Measurements from ENCODE around the gene ZNF93.
"Not testable (repeated sequence)": the region's sequence is repeated elsewhere in the genome, so short reads cannot be mapped to it uniquely, and the experiment has no call there.

The ZNF93 gene

DNA sequence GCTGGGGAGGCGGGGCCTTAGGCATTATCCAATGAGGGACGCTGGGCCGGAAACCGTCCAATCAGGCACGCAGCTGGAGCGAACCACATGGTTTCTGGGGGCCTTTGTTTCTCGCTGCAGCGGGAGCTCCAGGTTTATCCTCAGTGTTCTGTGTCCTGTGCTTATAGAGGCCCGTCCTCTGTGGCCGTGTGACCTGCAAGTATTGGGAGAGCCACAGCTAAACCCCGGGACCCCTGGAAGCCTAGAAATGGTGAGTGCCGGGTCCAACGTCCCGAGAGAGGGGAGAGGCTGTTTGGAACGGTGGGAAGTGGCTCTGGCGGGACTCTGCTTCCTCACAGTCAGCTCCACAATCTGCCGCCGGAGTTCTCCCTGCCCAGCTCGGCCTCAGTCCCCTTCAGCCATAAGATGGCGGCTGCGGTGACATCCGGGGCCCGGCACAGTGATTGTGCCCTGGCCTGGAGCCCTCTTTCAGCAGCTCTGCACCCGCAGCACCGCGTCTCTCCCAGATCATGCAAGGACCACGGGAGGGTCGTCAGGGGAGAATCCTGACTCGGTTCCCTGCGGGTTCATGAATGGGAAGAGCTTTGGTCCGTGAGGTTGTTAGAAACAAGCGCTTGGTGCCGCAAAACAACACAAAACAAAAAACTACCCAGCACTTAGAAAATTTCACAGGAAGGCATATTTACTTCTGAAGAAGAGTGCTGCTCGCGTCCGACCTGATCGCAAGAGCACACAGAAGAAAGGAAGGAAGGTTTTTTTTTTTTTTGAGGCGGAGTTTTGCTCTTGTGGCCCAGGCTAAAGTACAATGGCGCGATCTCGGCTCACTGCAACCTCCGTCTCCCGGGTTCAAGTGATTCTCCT, 34.8 kb upstream of the ZNF93 start, which contains the start of gene ZNF253:
ZNF253 (plus strand) TSS at position 133 of the 861 bp plus-strand sequence; CDS start at position 248, 115 bp downstream.
- TF ChIP-seq REST (IDR thresholded peaks at IDR 0.05; ENCODE audit: insufficient replicate concordance, low read depth) (peak; percentile 76), GABPA (IDR thresholded peaks at IDR 0.05; ENCODE audit: low read depth) (no peak), POLR2AphosphoS5 (IDR thresholded peaks at IDR 0.05; ENCODE audit: low read depth) (peak; percentile 95)
- DNase-seq (ENCODE audit: low read depth in 1 of 2, low spot score in 1 of 2), result peak; percentile 88 to 98
- H3K4me3 ChIP-seq (replicated peaks; ENCODE audit: insufficient read depth, low read length), result peak within 1 kb of the TSS; percentile 69
- no peaks in the 10 kb centered on the region for H3K27me3 ChIP-seq (ENCODE audit: insufficient read depth, poor library complexity, severe bottlenecking)
- H3K27ac ChIP-seq (replicated peaks), result peak within 1 kb of the TSS; percentile 95

DNA sequence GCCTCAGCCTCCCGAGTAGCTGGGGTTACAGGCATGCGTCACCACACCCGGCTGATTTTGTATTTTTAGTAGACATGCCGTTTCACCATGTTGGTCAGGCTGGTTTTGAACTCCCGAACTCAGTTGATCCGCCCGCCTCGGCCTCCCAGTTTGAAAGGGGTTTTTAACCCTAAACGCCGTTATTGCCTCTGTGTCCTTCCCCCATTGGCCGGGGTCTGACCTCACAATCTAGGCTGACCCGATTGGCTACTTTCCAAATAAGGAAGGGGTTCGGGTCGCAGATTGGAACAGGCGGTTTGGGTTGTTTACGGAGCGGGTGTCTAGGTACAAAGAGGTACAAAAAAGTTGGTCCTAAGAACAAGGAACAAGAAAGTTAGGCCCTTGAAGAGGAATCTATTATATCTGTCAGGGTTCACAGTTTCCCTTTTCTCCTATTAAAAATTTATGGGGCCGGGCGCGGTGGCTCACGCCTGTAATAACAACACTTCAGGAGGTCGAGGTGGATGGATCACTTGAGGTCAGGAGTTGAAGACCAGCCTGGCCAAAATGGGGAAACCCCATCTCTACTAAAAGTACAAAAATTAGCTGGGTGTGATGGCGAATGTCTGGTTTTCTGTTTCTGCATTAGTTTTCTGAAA, 34.0 kb upstream of the ZNF93 start:
- DNase-seq (ENCODE audit: low read depth in 1 of 2, low spot score in 1 of 2), result peak; percentile 50 to 80
- Histone ChIP-seq H3K4me3 (replicated peaks; ENCODE audit: insufficient read depth, low read length) (peak overlapping the region; percentile 69), H3K27ac (replicated peaks) (peak overlapping the region; percentile 95), H3K27me3 (ENCODE audit: insufficient read depth, poor library complexity, severe bottlenecking) (no peaks in the 10 kb centered on the region)
- TF ChIP-seq CTCF (IDR thresholded peaks at IDR 0.05; ENCODE audit: insufficient read depth, low read length) (no peak), SPI1 (IDR thresholded peaks at IDR 0.05; ENCODE audit: borderline replicate concordance, low read depth) (peak; percentile 39; the same call in 1 of the 2 replicates)

DNA sequence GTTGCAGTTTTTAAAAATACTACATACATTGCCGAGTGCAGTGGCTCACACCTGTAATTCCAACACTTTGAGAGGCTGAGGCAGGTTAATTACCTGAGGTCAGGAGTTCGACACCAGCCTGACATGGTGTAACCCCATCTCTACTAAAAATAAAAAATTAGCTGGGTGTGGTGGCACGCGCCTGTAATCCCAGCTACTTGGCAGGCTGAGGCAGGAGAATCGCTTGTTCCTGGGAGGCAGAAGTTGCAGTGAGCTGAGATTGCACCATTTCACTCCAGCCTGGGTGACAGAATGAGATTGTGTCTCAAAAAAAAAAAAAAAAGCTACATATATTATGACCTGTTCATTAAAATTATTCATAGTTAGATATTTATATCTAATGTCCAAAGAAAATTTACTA, 30.7 kb upstream of the ZNF93 start:
- H3K4me3 ChIP-seq (replicated peaks; ENCODE audit: insufficient read depth, low read length); DNase-seq (ENCODE audit: low read depth in 1 of 2, low spot score in 1 of 2); H3K27ac ChIP-seq (replicated peaks); H3K27me3 ChIP-seq (ENCODE audit: insufficient read depth, poor library complexity, severe bottlenecking): not testable (repeated sequence)

- no peak for DNase-seq (ENCODE audit: low read depth in 1 of 2, low spot score in 1 of 2)
- Histone ChIP-seq H3K4me3 (replicated peaks; ENCODE audit: insufficient read depth, low read length) (no peak overlapping the region), H3K27ac (replicated peaks) (no peak overlapping the region), H3K27me3 (ENCODE audit: insufficient read depth, poor library complexity, severe bottlenecking) (no peaks in the 10 kb centered on the region)
- TF ChIP-seq REST (IDR thresholded peaks at IDR 0.05; ENCODE audit: insufficient replicate concordance, low read depth) (no peak), POLR2AphosphoS5 (IDR thresholded peaks at IDR 0.05; ENCODE audit: low read depth) (no peak), CTCF (IDR thresholded peaks at IDR 0.05; ENCODE audit: insufficient read depth, low read length) (no peak), GABPA (IDR thresholded peaks at IDR 0.05; ENCODE audit: low read depth) (no peak), SPI1 (IDR thresholded peaks at IDR 0.05; ENCODE audit: borderline replicate concordance, low read depth) (no peak)
These were observed 28.8 kb upstream of the ZNF93 start for GRCh38 chr19:19871932-19872331.

All from HL-60 (cell line).